NCI-H2227 treated with DMSO at 0.1 percent for 48 hours (cell line): ENCODE data around the gene SVIL.
"Not testable (repeated sequence)": the region's sequence is repeated elsewhere in the genome, so short reads cannot be mapped to it uniquely, and the experiment has no call there.

Experiments
- DNase-seq: peaks from one replicate; lab custom pipeline; 2025; lab: John Stamatoyannopoulos, UW

The SVIL gene

GRCh38 chr10:29541422-29542210 is 93.2 kb downstream of the SVIL start:
- DNase-seq: no peak

GRCh38 chr10:29540016-29540415 is 94.8 kb downstream of the SVIL start:
- no peak for DNase-seq

DNA sequence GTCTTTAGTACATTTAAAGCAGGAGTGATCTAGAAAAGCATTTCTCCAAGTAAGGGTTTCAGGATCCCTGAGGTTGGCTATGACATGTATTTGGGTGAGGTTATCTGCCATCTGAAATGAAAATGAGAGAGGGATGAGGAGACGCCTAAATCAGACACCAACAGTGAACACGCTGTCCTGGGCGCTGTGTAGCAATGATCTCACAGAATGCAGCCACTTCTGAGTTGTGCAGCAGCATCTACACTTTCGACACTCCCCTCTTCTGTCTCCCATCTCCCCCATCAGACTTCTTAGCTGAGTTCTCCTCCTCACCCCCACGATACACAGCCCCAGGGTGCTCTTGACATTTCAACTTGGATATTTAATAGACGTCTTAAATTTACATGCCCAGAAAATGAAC is 95.4 kb downstream of the SVIL start:
- DNase-seq: no peak

DNA sequence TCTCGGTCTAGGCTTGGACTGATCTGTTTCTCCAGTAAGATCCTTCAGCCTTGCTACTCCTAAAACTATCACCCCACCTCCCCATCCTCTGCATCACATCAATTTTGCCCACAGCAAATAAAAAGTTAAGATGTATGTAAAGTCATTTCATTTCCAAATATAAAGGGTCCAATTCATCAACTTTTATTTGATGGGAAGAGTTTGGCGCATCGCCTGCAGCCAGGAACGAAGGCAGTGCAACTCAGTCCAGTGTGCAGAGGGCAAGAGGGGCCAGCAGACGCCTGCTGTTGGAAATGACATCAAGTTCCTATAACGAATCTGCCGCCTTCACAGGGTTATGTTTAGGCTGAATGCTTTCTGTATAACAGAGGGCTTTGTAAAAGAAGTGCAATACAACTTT is 97.0 kb downstream of the SVIL start:
- no peak for DNase-seq

DNA sequence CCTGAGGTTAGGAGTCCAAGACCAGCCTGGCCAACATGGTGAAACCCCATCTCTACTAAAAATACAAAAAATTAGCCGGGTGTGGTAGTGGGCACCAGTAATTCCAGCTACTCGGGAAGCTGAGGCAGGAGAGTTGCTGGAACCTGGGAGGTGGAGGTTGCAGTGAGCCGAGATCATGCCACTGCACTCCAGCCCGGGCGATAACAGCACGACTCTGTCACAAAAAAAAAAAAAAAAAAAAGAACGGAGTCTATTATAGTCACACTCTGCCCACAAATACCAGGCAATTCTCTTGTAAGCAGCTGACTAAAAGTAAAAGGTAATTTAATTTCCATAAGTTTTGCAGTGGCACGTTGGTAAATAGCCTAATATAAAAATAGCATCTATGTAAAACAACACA is 98.1 kb downstream of the SVIL start:
- DNase-seq: not testable (repeated sequence)

- DNase-seq: no peak
These were observed 98.9 kb downstream of the SVIL start for GRCh38 chr10:29535778-29536453.

DNA sequence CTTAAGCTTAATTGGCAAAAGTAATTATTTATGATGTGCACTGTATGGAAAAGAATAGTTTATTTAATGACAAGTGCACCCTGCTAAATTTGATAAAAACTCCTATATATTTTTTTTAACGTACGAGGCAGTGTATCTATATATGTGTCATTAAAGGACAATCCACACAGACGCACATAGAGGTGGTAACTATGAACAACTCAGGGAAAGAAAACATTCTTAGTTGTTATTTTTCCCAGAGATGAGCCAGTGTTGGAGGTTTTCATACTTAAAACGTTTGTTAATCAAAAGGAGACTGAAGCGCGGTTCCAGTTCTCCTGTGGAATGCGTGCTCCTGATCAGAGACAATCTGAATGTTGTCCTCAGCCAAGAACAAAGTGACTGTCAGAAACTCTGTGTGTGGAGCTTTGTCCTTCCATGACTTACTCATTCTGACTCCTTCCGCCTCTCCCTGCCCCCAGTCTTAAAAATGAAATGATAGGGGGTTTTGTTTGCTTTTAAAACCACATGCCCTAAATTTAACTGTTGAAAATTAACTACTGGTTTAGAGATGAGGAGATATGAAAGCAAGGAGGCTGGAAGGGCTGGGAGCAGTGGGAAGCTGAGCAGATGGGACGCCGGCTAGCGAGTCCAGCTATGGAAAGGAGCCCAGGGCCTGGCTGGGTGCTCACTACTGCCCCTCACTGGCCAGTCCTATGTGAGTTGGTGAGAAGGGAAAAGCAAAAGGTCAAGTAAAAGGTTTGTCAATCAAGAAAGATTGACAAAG is 99.6 kb downstream of the SVIL start:
- DNase-seq: no peak

DNA sequence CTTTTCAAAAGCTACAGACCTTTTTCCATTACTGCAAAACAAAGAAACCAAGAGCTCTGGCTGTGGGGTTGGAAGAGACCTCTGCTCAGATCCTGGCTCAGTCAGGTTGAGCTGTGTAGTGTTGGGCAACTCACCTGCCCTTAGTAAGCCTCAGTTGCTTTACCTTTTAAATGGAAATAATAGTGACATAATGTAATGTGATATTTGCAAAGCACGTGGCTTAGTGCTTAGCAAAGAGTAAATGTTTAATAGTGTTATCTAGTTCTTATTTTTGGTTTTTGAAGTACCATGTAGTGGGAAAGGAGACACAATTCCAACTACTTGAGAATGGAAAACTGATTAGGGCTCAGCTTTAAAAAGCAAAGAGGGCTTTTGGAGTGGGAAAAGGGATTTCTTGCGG is 100.2 kb downstream of the SVIL start:
- DNase-seq: no peak

DNA sequence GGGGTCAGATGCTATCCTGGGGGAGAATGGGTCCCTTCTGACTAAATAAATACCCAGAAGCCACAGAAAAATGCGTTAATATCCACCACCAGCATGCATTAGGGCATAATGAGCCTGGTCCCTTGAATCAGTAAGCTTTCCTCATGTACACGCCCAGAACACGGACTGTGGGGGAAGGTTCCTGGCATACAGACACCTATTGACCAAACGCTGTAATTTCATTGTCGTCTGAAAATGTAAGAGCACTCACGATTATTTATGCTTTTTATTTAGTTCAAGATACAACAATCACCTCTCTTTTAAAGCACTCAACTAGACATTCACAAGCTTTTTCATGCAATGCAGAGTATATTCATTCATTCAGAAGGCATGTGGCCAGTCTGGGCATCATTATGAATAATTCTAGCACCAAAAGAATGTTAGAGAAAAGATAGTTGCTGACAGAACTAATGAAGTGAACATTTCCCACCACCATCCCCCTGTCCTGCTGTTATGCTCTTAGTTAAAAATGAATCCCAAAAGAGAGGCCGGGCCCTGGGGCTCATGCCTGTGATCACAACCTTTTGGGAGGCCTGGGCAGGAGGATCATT is 101.0 kb downstream of the SVIL start:
- no peak for DNase-seq

GRCh38 chr10:29533046-29533445 is 101.7 kb downstream of the SVIL start:
- DNase-seq: no peak

DNA sequence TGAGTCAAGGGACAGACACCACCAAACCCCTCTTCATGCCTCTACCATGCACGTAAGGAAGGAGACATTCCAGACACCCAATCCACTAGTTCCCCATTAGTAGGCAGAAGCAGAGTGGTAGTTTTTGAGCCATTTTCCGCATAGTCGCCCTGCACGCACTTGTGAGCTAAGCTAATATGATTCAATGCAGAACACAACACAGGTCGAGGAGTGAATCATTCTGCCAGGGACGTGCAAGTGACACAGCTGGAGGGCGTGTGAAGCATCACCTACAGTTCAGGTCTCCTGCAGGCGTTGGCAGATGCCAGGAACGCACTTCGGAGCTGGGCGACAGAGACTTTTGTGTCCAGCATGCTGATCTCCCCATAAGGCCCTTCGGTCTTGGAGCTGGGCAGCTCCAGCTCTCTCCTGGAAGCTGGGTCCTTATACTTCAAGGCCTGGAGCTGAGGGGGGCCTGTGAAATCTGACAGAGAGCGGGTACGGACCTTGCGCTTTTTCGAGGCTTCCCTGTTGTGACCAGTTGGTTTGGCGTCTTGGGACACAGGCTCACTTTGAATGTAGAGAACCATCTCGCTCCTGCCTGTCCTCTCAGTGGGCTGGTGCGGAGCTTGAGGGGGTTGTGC is 102.4 kb downstream of the SVIL start:
- DNase-seq: no peak

- no peak for DNase-seq
These were observed 104.4 kb downstream of the SVIL start for GRCh38 chr10:29530112-29530976.

DNA sequence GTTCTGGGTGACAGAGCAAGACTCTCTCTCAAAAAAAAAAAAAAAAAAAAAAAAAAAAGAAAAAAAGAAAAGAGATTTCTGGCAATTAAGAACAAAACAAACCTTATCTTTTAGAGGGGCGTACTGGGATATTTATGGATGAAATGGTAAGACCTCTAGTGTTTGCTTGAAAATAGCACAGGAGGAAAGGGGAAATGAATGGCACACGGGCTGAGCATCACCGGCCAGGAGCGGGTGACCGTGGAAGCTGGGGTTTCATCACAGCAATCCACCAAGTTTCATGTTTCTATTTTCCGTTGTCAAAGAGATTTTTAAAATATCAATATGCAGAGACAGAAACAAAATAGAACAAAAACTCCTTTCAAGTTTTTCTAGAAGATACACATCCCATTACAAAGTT is 105.6 kb downstream of the SVIL start:
- DNase-seq: no peak

DNA sequence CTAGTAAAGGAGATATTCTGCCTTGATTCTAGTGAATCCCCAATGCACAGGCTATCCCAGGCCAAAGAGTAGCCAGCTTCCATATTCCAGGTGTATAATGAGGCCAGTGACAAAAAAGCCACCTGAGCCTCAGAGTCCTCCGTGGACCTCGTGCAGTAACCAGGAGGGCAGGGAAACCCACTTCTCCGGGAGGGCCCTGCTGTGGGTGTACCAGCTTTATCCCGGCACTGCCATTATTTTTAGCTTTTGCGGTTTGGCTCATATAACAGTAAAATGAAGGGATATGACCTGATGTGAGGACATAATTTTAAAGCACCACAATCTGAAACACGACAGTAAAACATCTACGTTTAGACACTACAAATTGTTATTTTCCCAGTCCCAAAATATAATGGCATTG is 109.0 kb downstream of the SVIL start:
- DNase-seq: no peak

DNA sequence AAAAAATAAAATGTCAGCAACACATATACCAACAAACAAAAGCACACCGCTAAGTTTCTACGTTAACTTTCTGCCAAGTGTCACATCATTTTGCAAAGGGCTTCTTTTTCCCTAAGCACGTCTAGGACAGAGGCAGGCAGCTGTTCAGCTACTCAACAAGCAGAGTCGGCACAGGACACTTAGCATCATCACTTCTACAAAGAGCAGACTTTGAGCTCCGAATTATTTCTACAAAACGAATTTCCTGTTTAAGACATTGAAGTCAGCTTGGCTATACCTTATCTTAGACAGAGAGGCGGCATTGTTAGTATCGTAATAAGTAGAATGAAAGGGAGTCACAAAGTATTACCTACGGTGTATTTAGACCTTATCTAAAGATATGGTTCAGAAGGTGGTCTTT is 110.1 kb downstream of the SVIL start:
- no peak for DNase-seq

- no peak for DNase-seq
These were observed 110.5 kb downstream of the SVIL start for GRCh38 chr10:29524294-29524693.

GRCh38 chr10:29522918-29523317 is 111.9 kb downstream of the SVIL start:
- no peak for DNase-seq

DNA sequence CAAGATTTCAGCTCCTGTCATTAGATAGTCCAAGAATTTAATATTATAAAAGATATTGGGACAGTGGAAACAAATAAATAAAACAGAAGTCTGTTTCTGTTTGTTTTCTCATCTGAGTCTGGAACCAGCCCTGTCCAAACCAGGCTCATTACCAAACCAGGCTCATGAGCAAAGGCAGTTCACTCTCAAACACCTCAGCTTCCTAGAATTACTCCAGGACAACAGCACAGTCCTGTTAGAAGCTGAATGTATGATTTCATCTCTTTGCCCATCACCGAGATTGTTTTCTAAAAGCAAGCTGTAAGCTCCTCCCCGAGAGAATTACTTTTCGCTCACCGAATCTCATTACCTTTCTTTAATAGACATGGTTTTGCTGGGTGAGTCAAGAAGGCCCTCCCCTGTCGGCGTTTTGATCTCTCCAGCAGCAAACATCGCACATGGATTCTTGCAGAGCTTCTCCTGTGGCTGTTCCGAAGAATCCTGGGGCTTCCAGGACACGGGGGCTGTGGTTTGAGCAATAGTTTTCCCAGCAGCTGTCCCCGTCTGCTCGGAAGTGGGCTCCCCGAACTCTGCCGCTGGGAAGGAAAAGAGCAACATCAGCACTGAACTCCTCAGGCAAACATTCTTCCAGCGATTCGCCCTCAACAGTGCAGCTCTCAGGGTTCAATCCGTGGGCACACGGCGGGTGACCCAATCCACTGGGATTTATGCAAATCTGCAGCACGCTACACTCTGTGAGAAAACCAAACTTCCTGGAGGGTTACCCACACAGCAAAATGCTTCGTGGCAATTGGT is 112.5 kb downstream of the SVIL start:
- DNase-seq: no peak

- no peak for DNase-seq
These were observed 115.1 kb downstream of the SVIL start for GRCh38 chr10:29519659-29520058.

- no peak for DNase-seq
These were observed 117.3 kb downstream of the SVIL start for GRCh38 chr10:29517352-29517923.
